ENCODE results near the gene MAD1L1.

Gene MAD1L1

DNA sequence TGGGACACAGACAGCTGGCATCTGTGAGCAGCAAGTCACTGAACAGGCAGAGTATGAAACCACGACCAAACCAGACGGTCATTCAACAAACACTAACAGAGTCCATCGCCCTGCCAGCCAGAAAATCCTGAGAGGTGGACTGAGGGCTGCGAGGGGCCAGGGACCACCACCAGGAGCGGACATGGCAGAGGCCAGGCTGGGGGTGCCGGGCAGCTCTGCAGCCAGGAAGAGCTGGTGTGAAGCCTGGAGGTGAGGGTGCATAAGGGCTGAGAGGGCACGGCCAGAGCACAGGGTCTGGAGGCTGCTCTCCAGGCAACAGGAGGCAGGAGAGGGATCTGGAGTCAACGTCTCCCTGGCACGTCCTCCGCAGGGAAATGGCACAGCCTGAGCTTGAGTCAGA lies 15.5 kb downstream of the MAD1L1 start:
- no peak for DNase-seq

DNA sequence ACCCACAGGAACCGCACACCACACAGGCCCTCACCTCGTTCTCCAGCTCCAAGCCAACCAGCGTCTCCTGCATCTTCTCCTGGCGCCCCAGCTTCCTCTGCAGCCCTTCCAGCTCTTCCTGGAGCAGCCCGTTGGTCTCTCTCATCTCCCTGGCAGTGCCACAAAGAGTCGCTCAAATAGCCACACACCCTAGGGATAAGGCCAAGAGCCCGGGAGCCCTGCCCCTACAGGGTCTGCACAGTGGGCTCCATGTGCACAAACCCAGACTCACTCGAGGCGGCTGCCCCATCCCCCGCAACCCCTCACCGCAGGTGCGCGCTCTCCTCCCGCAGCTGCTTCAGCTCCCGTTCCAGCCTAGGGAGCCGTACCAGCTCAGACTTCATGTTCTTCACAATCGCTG lies 16.9 kb downstream of the MAD1L1 start:
- DNase-seq: no peak

DNA sequence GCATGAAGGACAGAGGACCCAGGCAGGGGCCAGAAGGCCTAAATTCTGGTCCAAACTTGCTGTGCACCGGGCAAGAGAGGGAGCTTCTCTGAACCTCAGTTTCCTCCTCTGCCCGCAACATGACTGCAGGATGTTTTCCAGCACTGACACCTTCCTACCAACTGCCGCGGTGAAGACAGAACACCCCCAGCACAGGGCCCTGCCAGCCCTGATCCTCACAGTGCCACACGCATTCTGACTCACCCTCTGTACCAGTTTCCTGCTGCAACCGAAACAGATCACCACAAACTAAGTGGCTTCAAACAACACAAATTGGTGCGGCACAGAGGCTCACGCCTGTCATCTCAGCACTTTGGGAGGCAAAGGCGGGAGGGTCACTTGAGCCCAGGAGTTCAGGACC lies 18.1 kb downstream of the MAD1L1 start:
- DNase-seq: no peak

DNA sequence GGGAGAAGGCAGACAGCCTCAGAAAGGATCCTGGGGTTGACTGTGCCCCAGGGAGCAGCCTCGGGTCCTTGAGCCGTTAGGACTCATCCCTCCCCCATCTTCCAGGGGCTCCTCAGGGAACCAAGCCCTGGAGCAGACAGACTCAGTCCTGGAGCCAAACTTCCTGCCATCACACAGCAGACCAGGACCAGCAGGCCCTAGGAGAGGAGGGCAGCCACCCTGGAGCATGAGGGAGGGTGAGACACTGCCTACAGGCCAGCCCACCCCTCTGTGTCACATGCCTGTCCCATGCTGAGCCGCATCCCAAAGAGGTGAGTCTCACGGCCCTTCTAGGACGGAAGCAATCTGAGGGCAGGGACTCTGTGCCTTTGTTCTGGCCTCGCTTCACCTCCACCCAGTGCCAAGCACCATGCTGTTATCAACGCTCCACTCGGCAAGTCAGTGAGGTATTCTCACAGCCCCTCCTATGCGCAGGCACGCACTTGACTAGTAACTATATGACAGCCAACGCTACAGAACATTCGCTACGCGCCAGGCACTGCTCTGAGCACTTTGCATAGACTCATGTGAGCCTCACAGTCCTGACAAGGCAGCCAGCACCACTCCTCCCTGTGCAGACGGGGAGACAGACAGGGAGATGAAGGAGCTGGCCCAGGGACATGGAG lies 19.1 kb downstream of the MAD1L1 start:
- no peak for DNase-seq

DNA sequence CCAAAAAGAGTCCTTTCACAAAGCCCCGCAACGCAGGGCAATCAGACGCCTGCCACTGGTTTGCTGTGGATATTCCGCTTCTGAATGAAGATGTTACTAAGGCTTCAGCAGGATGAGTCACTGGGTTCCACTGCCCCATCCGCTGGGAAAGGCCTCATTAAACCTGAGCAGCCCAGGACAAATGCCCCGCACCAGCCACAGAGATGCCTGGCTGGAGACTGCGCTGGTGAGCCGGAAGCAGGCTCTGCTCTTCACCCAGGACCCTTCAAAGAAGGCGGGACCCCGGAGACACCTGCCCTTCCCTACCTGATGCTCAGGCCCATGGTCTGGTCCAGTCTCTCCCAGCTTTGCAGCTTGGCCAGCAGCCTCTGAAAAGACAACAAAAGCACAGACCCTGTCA lies 19.8 kb downstream of the MAD1L1 start:
- DNase-seq: no peak

DNA sequence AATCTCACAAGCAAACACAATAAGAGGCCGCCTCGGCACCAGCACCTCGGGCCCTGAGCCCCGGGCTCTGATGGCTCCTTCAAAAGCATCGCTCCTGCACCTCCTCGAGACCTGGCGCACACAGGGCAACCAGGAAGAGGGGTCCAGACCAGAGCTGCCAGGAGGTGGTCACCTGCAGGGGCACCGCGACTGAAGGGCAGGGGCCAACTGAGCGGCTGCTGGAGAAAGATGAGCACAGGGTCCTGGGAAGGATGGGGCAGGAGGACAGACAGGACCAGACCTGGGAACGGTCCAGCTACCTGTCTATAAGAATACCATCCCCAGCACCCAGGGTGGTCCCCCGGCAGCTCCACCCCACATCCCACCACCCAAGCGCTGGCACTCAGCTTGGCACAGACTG lies 20.8 kb downstream of the MAD1L1 start:
- DNase-seq: no peak

DNA sequence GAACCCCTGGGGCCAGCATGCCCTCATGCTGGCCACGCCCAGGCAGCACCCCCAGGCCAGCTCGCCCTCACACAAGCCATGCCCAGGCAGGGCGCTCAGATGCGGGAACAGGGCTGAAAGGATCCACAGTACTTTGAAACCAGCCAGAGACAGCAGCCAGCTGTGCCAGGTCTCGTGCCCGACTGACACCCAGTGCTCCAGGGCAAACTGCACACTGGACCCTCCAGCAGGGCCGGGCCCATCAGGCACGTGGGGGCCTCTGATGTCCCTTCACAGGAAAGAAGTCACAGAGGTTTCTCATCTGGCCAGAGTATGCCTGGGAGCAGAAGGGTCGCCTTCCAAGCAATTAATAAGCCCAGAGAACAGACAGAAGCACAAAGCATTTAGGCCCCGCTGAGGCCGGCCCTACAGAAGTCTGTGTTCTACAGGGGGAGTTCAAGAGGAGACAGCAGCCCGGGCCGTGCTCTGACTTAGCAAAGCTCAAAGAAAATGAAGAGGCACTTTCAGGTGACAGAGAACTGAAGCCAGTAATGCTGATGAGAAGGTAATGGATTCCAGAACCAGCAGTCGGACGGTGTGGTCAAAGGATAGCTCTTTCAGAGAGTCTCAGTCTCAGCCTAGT lies 21.4 kb downstream of the MAD1L1 start:
- DNase-seq: no peak

DNA sequence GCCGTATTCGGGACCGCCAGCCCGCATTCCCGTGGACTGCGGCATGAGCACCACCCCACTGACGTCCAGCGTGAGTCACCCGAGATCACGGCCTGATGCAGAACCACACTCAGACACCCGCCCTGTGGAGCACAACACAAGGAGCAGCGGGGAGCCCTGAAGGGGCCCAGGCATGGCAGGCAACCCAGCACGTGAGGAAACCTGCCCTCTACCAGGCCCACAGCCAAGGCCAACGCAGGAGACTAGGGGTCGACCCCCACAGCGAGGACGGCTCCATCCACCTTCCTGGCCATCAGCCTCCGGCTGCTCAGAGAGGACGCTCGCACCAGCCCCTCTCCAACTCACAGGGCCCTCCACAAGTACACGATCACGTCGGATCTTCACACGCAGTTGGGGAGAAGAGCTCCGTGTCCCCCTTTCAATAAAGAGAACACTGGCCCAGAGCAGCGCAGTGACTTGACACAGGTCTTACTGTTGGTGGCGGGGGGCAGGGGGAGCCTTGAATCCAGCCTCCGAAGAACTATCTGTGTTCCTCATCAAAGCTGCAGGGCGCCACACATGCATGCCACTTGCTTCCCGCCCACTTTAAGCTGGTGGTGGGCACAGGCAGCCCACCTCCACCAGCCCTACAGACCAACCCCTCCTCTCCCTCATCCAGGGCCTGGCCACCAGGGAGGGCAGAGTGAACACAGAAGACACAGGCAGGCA lies 22.0 kb downstream of the MAD1L1 start:
- DNase-seq: no peak

DNA sequence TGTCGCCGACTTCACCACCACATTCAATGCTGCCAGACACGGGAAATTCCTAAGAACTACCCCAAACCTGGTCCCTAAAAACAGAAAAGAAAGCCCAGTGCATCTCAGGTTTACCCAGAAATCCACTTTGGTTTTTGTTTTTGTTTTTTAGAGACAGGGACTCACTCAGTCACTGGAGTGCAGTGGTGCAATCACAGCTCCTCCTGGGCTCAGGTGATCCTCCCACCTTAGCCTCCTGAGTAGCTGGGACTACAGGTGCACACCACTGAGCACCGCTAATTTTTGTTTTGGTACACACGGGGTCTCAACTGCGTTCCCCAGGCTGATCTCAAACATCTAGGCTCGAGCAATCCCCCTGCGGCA lies 22.8 kb downstream of the MAD1L1 start:
- no peak for DNase-seq

DNA sequence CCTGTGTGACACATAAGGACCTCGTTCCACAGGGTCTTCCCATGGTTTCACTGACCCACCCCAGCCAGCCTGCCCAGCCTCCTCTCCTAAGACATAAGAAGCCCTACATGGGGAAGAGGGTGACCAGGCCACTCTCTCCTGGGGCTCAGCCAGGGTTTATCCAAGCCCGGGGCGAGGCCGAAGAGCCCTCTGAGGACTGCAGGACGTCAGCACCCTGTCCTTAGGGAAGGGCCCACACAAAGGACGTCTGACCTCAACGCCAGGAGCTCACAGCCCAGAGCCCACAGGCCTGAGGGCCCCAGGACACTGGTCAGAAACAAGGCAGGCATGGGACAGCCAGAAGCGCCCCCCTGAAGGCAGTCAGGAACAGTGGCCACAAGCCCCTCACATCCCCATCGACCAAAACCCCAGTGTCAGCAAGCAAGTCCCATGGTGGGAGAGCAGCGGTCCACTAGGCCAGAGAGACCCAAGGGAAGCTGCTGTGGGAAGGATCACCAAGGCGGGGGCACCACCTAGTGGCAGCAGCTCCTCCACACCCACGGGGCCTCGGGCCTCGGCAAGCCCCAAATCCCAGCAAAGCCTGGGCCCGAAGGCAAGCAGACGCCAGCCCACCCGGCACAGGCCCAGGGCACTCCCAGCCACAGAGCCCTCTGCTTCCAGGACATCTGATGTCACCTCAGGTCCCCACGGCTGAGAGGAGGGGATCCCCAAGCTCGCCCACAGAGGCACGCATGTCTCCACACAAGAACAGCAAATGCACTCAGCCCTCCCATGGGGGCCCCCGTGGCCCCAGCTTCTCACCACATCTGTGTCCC lies 23.4 kb downstream of the MAD1L1 start:
- DNase-seq: peak; percentile 67

DNA sequence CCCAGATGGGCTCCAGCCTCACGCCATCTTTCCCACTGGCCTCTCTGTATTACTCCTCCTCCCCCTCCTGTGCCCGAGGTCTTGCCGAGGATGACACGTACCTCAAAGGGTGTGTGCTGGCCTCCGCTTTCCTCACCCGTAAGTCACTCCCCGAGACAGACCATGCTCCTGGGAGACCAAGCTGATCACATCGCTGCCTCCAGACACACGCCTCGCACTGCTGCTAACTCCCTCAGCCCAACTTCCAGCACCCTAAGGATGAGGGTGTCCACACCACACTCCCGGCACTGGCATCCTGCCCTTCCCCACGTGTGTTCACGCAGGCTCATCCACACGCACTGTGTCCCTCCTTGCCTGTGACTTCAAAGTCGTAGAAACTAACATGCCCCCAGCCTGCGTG lies 24.0 kb downstream of the MAD1L1 start:
- no peak for DNase-seq

DNA sequence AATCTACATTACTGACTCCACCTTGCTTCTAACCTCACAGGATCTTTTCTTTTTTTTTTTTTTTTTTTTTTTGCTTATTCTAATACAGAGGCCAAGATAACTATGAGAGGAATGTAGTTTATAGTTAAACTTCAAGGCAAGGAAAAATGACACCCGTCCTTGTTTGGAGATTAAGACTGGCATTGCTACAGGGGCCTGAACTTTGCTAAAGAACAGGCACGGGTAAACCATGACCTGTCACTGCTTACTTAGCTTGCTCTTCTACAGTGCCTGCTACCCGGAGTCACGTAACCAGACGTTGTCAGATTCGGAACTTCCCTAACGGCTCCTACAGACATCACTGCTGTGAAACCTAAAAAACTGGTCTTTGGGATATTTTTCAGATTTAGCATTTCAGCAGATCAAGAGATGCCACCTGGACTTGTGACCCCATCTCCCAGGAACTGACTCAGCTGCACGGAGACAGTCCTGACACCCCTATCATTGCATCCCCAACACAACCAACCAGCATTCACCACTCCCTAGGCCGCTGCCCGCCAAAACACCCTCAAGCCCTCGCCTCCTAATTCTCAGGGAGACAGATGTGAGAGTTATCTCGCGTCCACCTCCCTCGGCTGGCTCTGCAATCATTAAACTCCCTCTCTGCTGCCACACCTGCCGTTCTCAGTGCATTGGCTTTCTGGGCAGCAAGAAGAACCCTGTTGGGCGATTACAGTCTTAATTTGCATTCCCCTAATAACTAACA lies 27.5 kb downstream of the MAD1L1 start:
- DNase-seq: peak; percentile 16

DNA sequence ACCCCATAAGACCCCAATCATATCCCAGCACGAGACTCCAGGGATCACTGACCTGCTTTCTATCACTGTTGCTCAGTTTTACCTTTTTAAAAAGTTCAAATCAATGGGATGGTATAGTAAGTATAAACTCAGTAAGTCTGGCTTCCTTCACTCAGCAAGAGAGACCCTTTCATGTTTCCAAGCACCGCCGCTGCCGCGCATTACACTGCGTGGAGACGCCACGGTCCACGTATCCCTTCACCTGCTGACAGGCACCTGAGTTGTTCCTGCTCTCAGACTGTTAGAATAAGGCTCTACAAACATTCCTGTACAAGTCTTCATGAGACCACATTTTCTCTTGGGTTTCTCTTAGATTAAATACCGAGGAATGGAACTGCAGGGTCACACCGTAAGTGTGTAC lies 28.3 kb downstream of the MAD1L1 start:
- no peak for DNase-seq

DNA sequence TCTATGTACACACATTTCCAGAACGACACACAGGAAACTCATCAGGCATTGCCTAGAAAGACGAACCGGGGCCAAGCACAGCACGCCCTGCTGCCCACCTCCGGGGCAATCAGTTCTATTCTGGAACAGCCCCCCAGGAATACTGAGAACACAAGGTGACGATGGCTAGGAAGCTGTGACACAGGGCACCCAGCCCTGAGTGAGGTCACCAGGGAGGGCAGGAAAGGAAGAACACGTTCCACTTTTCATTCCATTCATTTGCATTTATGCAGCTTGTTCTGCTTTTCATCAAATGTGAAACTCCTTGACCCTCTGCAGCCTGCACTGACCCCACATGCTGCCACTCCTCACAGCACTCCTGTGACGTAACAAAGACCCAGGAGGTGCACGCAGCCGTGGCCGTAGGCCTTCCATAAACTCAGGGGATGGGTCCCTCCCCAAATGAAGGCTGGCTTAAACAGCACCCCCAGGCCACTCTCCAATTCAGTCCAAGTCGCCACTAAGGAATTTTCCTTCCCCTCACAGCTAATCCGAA lies 28.9 kb downstream of the MAD1L1 start:
- DNase-seq: no peak

DNA sequence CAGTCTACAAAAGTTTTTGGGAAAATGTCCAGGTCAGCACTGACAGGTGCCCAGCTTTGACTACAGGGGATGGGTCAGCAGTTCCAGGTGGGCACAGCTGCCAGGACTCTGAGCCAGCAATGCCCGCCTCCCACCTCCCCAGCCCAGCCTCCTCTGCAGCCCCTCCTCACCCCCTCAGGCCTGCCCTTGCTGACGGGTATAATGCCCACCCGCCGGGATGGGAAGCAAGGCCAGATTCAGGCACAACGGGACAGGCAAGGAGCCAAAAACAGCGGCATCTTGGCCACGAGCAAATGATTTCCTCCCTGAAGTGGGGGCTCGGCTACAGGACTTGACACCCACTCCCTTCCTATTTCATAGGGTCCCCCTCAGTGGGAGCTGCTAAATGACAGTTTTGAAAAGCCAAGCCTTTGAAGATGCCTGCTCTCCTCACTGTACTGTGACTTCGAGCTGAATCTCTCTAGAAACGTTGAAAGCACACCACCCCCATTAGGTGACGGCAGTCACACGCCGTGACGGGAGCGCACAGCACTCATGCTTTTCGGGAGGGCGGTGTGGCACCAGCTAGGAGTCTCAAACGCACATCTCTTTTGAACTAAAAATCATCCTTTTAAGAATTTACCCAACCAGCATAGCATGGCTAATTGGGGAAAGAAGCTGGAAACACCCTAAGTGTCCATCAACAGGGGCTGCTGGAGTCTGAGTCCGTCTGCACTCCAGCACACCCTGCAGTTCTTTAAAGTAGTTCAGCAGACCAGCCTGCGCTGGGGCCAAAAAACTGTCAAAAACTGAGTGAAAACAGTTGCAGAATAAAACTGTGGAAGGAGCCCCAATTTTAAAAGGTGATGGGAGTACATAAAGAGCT lies 29.6 kb downstream of the MAD1L1 start:
- no peak for DNase-seq

DNA sequence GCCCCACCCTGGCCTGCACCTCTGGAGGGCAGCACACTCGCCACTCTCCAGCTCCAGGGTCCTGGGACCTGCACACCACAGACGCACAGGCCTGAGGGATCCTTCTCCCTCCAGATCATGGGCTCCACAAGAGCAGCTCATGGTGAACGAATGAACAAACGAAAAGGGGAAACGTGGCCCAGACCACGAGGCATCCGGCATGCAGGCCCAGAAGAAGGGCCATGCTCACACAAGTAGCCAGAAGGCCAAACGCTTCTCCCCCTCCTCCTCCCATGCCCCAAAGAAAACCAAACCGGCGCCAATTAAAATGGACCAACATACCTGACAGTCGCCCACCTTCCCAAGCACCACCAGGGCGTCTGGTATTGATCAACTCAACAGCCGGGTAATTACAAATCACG lies 30.4 kb downstream of the MAD1L1 start:
- DNase-seq: no peak

DNA sequence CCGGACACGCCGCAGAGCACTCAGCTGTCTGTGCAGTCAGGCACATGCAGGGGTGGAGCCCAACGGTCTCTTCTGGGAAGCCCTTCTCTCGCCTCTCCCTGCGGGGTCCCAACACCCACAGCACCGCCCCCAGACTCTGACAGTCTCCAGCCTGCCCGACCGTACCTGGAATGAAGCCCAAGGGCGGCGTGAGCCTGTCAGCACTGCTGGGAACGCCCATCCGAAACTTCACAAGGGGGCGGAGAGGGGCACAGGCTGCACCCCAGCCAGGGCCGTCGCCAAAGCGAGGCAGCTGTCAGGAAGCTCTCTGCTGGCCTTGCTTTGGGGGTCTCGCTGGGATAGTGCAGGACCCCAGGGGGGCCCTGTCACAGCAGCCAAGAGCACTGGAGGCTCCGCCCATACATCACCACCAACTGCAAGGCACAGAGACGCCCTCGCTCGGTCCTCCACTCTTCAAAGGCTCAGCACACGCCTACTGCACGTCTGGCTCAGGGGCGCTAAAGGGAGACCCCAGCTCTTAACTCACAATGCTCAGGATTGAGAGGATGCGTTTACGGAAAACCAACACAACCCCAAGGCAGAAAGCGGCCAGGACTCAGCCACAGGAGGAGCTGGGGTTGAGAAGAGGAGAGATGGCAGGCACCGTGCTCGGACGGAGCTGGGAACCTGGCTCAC lies 30.9 kb downstream of the MAD1L1 start:
- DNase-seq: no peak

DNA sequence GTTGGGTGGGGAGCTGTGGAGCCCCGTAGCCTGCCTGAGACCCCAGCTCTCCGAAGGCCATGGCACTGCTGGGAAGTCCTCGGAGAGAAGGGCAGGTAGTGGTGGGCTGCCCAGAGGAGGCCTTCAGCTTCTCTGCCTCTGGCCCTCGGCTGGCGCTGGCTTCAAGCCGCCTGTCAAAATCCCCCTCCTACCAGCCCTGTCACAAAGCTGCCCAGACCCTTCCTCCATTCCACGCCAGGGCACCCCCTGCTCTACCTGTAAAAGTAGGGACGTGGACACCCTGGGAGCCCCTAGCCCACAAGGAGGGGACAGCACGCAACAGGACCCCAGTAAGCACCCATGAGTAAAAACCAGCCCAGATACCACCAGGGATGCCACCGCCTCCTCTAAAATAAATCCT lies 31.6 kb downstream of the MAD1L1 start:
- no peak for DNase-seq

DNA sequence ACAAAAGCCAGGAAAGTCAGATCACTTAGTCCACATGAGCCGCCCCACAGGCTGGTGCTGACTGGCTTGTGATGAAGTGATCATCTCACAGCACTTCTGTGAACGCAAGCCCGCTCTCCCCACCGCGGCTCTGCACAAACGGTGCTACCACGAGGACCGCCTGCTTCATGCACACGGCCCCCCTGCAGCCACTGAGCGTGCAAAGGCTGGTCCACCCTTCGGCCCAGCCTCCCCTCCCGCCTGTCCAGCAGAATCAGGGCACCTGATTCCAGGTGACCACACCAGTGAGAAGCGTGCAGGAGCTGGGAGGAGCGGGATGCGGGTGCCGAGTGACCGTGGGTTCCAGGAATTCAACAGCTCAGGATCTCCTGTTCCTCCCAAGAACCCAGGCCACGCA lies 32.2 kb downstream of the MAD1L1 start:
- no peak for DNase-seq

DNA sequence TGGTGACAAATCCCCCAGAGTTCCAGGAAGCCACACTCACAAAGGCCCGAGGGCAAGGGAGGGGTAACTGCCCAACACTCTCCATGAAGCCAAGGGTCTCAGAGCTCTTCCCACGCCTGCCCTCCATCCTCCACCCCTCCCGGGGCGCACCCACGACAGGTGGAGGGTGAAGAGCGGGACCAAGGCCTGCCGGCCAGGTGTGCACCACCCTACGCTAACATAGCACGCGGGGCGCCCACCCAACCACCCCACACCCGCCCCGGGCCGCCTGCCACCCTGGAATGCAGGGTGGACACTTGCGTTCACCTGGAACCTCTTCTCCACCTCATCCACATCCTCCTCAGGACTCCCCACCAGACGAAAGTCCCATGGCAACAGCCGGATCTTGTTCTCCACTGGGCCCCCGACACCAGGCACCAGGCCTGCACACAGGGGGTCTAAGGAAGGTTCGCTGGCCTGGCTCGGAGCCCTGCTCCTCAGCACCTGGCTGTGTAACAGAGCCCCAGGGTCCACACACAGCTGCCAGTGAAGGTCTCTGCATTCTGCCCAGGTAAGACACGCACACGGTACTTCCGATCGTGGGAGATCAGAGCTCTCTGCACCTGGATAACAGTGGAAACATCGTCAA lies 32.7 kb downstream of the MAD1L1 start:
- DNase-seq: no peak

DNA sequence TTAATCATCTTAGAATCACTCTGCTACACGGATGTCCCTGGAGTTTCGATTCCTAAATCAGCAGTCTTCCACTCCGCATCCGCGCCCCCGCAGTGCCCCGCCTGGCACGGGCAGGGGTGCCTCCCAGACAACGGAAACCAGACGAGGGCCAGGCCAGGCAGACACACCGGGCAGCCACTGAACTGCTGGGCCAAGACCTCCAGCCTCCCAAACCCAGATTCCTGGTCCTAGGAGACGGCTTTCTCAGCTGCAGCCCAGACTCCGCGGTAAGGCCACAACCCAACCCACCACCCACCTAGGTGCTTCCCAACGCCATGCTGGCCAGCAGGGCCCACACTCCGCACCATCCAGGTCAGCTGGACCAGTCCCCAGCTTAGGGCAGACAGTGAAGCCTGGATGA lies 33.2 kb downstream of the MAD1L1 start:
- DNase-seq: no peak

Data from fibroblast of skin of right biceps (primary cell).